KG1 (cell line): Measurements from ENCODE around the gene ELL.
"Not testable (repeated sequence)": the region's sequence is repeated elsewhere in the genome, so short reads cannot be mapped to it uniquely, and the experiment has no call there.

ENCODE experiments used
- DNase-seq: peaks from one replicate; lab custom pipeline; 2025; lab: John Stamatoyannopoulos, UW

Gene ELL

GRCh38 chr19:18531485-18531884 is 9.6 kb upstream of the ELL start:
- DNase-seq, result no peak

GRCh38 chr19:18529782-18530181 is 7.9 kb upstream of the ELL start:
- no peak for DNase-seq

GRCh38 chr19:18526316-18526715 is 4.4 kb upstream of the ELL start:
- no peak for DNase-seq

- no peak for DNase-seq
Measured at GRCh38 chr19:18523841-18524240, 2.0 kb upstream of the ELL start.

- not testable (repeated sequence) for DNase-seq
Measured at GRCh38 chr19:18522862-18523440, 1.1 kb upstream of the ELL start.

GRCh38 chr19:18522124-18522861 is 423 bp upstream of the ELL start:
- DNase-seq, result peak; percentile 100

- peak; percentile 8 for DNase-seq
Measured at GRCh38 chr19:18520848-18521691, 800 bp downstream of the ELL start.

GRCh38 chr19:18519962-18520847 is 1.7 kb downstream of the ELL start:
- DNase-seq, result peak; percentile 21

- no peak for DNase-seq
Measured at GRCh38 chr19:18518639-18519038, 3.2 kb downstream of the ELL start.

- no peak for DNase-seq
Measured at GRCh38 chr19:18517606-18518005, 4.3 kb downstream of the ELL start.

- DNase-seq, result no peak
Measured at GRCh38 chr19:18515959-18516358, 5.9 kb downstream of the ELL start.

GRCh38 chr19:18514800-18515682 is 6.8 kb downstream of the ELL start:
- no peak for DNase-seq

GRCh38 chr19:18513868-18514267 is 8.0 kb downstream of the ELL start:
- DNase-seq, result no peak

GRCh38 chr19:18510216-18510615 is 11.7 kb downstream of the ELL start:
- no peak for DNase-seq

- no peak for DNase-seq
Measured at GRCh38 chr19:18508585-18508984, 13.3 kb downstream of the ELL start.

- no peak for DNase-seq
Measured at GRCh38 chr19:18507727-18508440, 14.0 kb downstream of the ELL start.

GRCh38 chr19:18507021-18507726 is 14.7 kb downstream of the ELL start:
- DNase-seq, result no peak

GRCh38 chr19:18506101-18506930 is 15.6 kb downstream of the ELL start:
- DNase-seq, result no peak
